ENCODE results near the gene SMOC1.
A peak's percentile ranks its signal among the peaks of the same experiment; 100 is the strongest.
"Not testable (repeated sequence)": the region's sequence is repeated elsewhere in the genome, so short reads cannot be mapped to it uniquely, and the experiment has no call there.

The SMOC1 gene

GRCh38 chr14:69901113-69901951 lies 22.1 kb downstream of the SMOC1 start:
- DNase-seq (ENCODE audit: low read depth) = peak; percentile 7

DNA sequence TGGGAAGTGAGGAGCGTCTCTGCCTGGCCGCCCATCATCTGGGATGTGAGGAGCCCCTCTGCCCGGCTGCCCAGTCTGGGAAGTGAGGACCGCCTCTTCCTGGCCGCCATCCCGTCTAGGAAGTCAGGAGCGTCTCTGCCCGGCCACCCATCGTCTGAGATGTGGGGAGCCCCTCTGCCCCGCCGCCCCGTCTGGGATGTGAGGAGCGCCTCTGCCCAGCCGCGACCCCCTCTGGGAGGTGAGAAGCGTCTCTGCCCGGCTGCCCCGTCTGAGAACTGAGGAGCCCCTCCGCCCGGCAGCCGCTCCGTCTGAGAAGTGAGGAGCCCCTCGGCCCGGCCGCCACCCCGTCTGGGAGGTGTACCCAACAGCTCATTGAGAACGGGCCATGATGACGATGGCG lies 23.8 kb downstream of the SMOC1 start:
- DNase-seq (ENCODE audit: low read depth) = not testable (repeated sequence)

GRCh38 chr14:69904246-69904645 lies 25.0 kb downstream of the SMOC1 start:
- no peak for DNase-seq (ENCODE audit: low read depth)

- no peak for DNase-seq (ENCODE audit: low read depth)
These were observed 27.0 kb downstream of the SMOC1 start for GRCh38 chr14:69906201-69906600.

- DNase-seq (ENCODE audit: low read depth) = no peak
These were observed 30.8 kb downstream of the SMOC1 start for GRCh38 chr14:69909826-69910550.

- DNase-seq (ENCODE audit: low read depth) = no peak
These were observed 31.7 kb downstream of the SMOC1 start for GRCh38 chr14:69910871-69911270.

DNA sequence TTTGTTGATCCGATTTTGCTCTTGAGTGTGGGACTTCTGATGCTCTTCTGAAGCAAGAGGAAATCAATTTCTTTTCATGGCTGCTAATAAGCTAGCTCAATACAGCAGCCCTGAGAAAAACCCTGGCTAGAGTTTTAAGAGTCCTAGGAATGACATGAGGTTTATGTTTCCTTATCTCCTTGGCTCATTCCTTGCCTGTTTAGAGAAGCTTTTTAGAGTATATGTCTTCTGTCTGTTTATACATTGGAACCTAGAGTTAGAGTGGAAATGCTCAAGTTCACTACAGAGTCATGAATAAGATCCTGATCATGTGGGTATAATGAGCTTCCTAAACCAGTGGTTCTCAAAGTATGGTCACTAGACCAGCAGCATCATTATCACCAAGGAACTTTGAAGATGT lies 34.5 kb downstream of the SMOC1 start:
- DNase-seq (ENCODE audit: low read depth) = no peak

- DNase-seq (ENCODE audit: low read depth) = no peak
These were observed 37.2 kb downstream of the SMOC1 start for GRCh38 chr14:69916396-69916795.

DNA sequence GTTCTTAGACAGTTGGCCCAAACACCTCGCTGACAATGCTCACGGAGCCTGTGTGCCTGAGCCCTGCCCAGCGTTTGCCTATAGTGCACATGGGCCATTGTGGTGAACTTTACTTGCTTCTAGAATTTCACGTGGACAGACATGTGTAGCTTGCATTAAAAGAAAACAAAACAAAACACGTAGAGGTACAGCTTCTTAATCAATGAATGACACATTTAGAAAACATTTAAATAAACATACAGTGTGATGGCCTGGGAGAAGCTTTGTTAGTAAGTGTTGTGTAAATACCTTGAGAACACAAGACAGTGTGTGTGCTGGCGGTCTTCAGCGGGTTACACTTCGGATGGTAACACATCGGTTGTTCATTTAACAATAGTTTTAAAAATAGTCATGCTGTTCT lies 38.1 kb downstream of the SMOC1 start:
- no peak for DNase-seq (ENCODE audit: low read depth)

DNA sequence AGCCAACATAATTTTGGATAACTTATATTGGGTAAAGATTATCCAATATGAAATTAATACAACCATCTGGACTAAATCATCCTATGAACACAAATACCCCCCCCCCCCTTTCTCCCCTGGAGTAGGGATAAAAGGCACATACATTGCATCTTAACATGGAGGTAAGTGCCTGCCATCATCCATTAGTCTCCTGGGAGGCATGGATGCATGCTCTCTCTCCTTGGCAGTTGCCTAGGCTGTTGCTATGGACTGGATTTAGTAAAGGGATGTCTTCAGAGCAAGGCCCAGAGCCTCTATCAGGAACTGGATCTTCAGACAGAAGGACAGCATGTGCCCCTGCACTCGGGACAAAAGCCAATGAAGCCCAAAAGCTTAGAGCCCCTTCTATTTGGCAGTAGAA lies 40.6 kb downstream of the SMOC1 start:
- no peak for DNase-seq (ENCODE audit: low read depth)

- DNase-seq (ENCODE audit: low read depth) = peak; percentile 7
These were observed 41.8 kb downstream of the SMOC1 start for GRCh38 chr14:69921052-69921451.

GRCh38 chr14:69922198-69922597 lies 43.0 kb downstream of the SMOC1 start:
- DNase-seq (ENCODE audit: low read depth) = no peak

- no peak for DNase-seq (ENCODE audit: low read depth)
These were observed 45.0 kb downstream of the SMOC1 start for GRCh38 chr14:69924201-69924600.

- no peak for DNase-seq (ENCODE audit: low read depth)
These were observed 48.9 kb downstream of the SMOC1 start for GRCh38 chr14:69928111-69928523.

GRCh38 chr14:69930780-69931379 lies 51.7 kb downstream of the SMOC1 start:
- DNase-seq (ENCODE audit: low read depth) = no peak

GRCh38 chr14:69931960-69932359 lies 52.7 kb downstream of the SMOC1 start:
- no peak for DNase-seq (ENCODE audit: low read depth)

GRCh38 chr14:69932391-69932790 lies 53.2 kb downstream of the SMOC1 start:
- DNase-seq (ENCODE audit: low read depth) = no peak

DNA sequence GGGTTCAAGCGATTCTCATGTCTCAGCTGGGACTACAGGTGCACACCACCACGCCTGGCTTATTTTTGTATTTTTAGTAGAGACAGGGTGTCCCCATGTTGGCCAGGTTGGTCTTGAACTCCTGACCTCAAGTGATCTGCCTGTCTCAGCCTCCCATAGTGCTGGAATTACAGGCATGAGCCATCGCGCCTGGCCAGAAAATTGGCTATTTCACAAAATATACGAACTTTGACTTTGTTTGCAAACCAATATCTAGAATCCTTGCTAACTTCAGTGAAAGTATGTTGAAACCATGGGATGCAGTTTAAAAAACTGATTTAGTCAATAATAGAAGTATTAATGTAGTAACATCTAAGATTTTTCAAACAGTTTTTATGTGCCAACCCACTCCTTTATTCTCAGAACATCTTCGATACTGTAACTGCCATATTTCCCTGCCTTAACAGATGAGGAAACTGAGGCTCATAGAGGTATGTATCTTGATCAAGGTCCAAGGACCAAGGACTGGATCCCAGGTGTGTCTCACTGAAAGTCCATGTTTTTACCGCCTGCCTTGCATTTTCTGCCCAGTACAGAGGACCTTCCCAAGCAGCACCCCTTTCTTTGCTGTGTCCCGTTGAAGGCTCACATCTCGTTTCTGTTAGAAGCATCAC lies 54.5 kb downstream of the SMOC1 start:
- DNase-seq (ENCODE audit: low read depth) = no peak

GRCh38 chr14:69937367-69938081 lies 58.3 kb downstream of the SMOC1 start:
- no peak for DNase-seq (ENCODE audit: low read depth)

GRCh38 chr14:69938751-69939150 lies 59.5 kb downstream of the SMOC1 start:
- no peak for DNase-seq (ENCODE audit: low read depth)

DNA sequence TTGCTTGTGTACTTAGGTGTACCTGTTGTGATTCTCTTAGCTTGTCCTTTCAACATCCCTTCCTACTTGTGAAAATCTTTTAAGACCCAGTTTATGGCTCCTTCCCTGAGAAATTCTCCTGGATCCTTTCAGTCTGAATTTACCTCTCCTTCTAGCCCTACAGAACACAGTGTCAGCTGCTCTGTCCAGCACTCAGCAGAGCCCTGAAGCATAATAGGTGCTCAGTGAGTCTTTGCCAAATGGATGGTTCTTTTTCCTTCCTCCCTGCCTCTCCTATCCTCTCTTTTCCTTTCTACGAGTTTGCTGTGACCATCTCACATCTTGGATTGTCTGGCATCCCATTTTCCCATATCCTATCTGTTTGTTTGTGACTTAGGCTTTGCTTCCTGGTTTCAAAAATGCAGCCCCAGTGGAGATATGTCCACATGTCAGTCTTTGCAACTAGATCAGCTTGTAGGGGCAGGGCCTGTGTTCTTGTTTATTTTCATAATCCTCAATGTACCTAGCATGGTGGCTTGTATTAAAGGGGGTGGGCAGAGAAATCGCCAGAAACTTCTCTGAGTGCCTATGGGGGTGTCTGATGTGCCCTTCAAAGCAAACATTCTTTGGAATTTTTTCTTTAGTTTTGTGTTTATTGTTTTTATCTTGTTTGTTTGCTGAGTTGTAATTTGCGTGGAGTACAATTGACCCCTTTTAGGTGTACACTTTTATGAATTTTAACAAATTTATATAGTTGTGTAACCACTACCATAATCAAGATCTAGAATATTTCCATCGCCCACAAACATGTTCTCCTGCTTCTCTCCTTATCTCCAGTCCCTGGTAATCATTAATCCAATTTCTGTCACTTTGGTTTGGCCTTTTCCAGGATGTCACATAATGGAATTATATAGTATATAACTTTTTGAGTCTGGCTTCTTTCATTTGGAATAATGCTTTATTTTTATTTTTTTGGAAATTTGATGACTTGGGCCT lies 62.8 kb downstream of the SMOC1 start:
- DNase-seq (ENCODE audit: low read depth) = no peak

All from GM04503 (cell line).